PFSK-1 (cell line): Measurements from ENCODE around the gene SEC16B.

Source experiments
- FOXP2 ChIP-seq: optimal IDR thresholded peaks from 2 replicates; pipeline ENCODE3; 2011; ENCODE audit warnings: borderline replicate concordance, control low read depth, inconsistent platforms; ENCODE audit not compliant: insufficient read depth; ENCODE audit errors: extremely low read length, extremely low read depth
- POLR2AphosphoS5 ChIP-seq: IDR thresholded peaks from 2 replicates; pipeline ENCODE4 v1.6.1; 2012; ENCODE audit warnings: low read depth, mild to moderate bottlenecking, control low read depth, low read length, moderate library complexity
- SIN3A ChIP-seq: IDR thresholded peaks from 2 replicates; pipeline ENCODE4 v1.6.1; 2012; ENCODE audit warnings: mild to moderate bottlenecking, low read length, moderate library complexity, borderline replicate concordance; ENCODE audit not compliant: insufficient read depth
- TAF1 ChIP-seq: IDR thresholded peaks from 2 replicates; pipeline ENCODE4 v1.6.1; 2012; ENCODE audit warnings: low read length, control low read depth, borderline replicate concordance; ENCODE audit not compliant: insufficient read depth
- TF ChIP-seq, protein P1 (sequence below), 2 experiments: IDR thresholded peaks; 2 replicates each; pipeline versions ENCODE4 v1.6.1 to v1.8.0; 2011 to 2012; ENCODE audit warnings: low read depth in 2 of 2, low read length in 2 of 2, control low read depth in 1 of 2, inconsistent platforms in 1 of 2, mild to moderate bottlenecking in 1 of 2, moderate library complexity in 1 of 2; ENCODE audit not compliant: insufficient read depth in 1 of 2

SEC16B gene

DNA sequence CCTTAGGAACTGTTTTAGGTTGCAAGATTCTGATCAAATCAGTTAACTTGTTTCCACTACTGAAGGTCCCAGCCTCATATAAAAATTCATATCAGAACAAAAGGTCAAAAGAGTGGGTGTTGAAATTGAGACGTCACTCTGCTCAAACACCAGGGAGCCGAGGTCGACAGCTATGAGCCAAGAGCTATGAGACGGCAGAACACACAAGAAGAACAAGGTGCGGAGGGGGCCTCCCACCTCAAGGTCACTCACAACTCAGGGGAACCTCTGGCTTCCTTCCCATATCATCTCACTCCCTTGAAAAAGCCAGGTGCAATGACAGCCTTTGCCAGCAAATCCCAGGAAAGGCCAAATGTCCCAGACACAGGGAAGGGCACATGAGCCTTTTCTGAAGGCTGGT, 749 bp downstream of the SEC16B start:
- TF ChIP-seq TAF1: no peak
- TF ChIP-seq SIN3A: no peak
- TF ChIP-seq POLR2AphosphoS5: no peak
- TF ChIP-seq, protein P1, sequence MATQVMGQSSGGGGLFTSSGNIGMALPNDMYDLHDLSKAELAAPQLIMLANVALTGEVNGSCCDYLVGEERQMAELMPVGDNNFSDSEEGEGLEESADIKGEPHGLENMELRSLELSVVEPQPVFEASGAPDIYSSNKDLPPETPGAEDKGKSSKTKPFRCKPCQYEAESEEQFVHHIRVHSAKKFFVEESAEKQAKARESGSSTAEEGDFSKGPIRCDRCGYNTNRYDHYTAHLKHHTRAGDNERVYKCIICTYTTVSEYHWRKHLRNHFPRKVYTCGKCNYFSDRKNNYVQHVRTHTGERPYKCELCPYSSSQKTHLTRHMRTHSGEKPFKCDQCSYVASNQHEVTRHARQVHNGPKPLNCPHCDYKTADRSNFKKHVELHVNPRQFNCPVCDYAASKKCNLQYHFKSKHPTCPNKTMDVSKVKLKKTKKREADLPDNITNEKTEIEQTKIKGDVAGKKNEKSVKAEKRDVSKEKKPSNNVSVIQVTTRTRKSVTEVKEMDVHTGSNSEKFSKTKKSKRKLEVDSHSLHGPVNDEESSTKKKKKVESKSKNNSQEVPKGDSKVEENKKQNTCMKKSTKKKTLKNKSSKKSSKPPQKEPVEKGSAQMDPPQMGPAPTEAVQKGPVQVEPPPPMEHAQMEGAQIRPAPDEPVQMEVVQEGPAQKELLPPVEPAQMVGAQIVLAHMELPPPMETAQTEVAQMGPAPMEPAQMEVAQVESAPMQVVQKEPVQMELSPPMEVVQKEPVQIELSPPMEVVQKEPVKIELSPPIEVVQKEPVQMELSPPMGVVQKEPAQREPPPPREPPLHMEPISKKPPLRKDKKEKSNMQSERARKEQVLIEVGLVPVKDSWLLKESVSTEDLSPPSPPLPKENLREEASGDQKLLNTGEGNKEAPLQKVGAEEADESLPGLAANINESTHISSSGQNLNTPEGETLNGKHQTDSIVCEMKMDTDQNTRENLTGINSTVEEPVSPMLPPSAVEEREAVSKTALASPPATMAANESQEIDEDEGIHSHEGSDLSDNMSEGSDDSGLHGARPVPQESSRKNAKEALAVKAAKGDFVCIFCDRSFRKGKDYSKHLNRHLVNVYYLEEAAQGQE (IDR thresholded peaks at IDR 0.05; ENCODE audit: insufficient read depth in 1 of 2, low read depth in 2 of 2, low read length in 2 of 2): no peak
- no peak for TF ChIP-seq FOXP2

DNA sequence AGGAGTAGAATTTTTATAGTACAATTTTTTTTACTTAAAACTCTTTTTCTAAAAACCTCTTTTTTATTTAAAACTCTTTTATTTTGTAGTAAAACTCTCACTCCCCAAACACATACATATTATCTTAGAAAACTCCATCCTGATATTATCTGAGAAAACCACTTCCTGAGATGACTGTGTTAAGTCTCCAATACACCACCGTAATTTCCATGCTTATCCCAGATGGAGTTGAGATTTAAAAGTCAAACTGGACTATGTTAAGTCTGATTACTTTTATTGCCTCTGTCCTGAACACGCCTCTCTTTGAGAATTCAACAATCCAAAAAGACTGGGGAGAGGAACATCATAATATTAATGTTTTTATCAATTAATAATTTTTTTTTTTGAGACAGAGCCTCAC, 3.7 kb downstream of the SEC16B start:
- TF ChIP-seq TAF1: no peak
- TF ChIP-seq FOXP2: no peak
- TF ChIP-seq, protein P1 (IDR thresholded peaks at IDR 0.05; ENCODE audit: insufficient read depth in 1 of 2, low read depth in 2 of 2, low read length in 2 of 2): no peak
- no peak for TF ChIP-seq POLR2AphosphoS5
- no peak for TF ChIP-seq SIN3A

- TF ChIP-seq, protein P1 (IDR thresholded peaks at IDR 0.05; ENCODE audit: insufficient read depth in 1 of 2, low read depth in 2 of 2, low read length in 2 of 2): no peak
- no peak for TF ChIP-seq SIN3A
Measured at GRCh38 chr1:177965293-177965692, 4.6 kb downstream of the SEC16B start.

GRCh38 chr1:177964336-177964735, 5.5 kb downstream of the SEC16B start:
- TF ChIP-seq TAF1 (no peak), POLR2AphosphoS5 (no peak), FOXP2 (no peak)

DNA sequence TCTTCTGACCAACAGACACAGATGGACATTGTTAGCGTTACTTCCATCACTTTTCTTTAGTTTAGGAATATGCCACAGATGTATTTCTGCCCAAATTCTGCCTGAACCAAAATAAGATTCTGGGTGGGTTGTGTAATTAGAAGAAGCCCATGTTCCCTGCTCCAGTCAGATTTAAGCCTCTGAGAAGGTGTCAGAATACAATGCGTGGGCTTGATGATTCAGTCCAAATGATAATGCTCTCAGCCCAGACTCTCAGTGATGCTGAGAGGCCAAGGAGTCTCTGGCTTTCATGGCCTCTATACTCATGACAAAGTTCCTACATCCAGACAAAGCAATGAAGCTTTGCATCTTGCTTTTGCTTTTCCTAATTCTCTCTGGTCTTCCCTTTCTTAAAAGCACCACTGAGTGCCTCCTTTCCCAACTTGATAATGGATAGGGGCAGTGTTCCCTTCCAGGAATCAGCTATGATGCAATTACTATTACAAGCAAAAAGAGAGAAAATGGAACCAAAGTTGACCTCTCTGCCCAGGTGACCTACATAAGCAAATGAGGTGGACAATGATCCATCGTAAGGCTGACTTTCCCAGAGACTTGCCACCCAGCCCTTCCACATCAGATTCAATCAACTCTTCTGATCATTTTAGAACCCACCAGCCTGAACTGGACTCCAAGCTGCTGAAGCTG, 8.8 kb downstream of the SEC16B start:
- TF ChIP-seq POLR2AphosphoS5: no peak
- no peak for TF ChIP-seq SIN3A

GRCh38 chr1:177959811-177960515, 9.9 kb downstream of the SEC16B start:
- TF ChIP-seq, protein P1 (IDR thresholded peaks at IDR 0.05; ENCODE audit: insufficient read depth in 1 of 2, low read depth in 2 of 2, low read length in 2 of 2): no peak
- TF ChIP-seq TAF1 (no peak), POLR2AphosphoS5 (no peak), FOXP2 (no peak), SIN3A (no peak)
